C4-2B (cell line): ENCODE measurements around the gene DHX15.

Source experiments
- ZFX ChIP-seq: fragments of 450-650 bp; IDR thresholded peaks from 2 replicates; pipeline ENCODE4 v1.6.1; 2017
- TF ChIP-seq, protein P1 (sequence below): fragments of 450-650 bp; conservative IDR thresholded peaks from 2 replicates; pipeline ENCODE4 v1.5.1; 2017; ENCODE audit warnings: mild to moderate bottlenecking

GRCh38 chr4:24527371-24527770 is 57.0 kb downstream of the DHX15 start:
- TF ChIP-seq, protein P1, sequence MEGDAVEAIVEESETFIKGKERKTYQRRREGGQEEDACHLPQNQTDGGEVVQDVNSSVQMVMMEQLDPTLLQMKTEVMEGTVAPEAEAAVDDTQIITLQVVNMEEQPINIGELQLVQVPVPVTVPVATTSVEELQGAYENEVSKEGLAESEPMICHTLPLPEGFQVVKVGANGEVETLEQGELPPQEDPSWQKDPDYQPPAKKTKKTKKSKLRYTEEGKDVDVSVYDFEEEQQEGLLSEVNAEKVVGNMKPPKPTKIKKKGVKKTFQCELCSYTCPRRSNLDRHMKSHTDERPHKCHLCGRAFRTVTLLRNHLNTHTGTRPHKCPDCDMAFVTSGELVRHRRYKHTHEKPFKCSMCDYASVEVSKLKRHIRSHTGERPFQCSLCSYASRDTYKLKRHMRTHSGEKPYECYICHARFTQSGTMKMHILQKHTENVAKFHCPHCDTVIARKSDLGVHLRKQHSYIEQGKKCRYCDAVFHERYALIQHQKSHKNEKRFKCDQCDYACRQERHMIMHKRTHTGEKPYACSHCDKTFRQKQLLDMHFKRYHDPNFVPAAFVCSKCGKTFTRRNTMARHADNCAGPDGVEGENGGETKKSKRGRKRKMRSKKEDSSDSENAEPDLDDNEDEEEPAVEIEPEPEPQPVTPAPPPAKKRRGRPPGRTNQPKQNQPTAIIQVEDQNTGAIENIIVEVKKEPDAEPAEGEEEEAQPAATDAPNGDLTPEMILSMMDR = no peak
- no peak for TF ChIP-seq ZFX
